GM21390 (cell line): Measurements from ENCODE around the gene PTPRD.
"Not testable (repeated sequence)": the region's sequence is repeated elsewhere in the genome, so short reads cannot be mapped to it uniquely, and the experiment has no call there.

ENCODE experiments used
- ATAC-seq: cut with Tn5 transposase; IDR thresholded peaks from one replicate; pipeline ENCODE4 v1.9.1; 2021; ENCODE audit not compliant: unreplicated experiment

PTPRD gene

DNA sequence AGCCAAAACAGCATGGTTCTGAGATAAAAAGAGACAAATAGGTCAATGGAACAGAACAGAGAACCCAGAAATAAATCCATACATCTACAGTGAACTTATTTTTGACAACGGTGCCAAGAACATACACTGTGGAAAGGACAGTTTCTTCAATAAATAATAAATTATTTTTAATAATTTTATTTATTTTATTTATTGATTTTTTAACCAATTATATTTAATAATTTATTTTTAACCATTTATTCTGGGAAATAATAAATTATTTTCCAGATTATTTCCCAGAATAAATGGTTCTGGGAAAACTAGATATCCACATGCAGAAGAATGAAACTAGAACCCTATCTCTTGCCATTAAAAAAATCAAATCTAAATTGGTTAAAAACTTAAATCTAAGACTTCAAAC is 1669.4 kb downstream of the PTPRD start:
- no peak for ATAC-seq

DNA sequence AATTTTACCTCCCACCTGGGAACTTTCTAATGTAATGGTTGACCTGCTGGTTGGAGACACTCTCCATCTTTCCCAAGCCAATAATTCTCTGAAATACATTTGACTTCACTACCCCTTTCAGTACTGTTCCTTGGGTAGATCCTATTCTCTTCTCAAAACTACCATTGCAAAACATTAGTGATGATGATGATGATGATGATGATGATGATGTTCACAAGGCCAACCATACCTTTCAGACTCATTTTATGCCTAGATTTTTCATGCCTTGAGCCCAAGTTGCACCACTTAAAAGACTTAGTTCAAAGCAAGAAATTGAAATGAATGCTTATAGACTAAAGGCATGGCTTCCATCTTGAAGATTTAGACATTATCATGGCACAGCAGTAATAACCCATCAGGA is 1672.2 kb downstream of the PTPRD start:
- ATAC-seq, result no peak

DNA sequence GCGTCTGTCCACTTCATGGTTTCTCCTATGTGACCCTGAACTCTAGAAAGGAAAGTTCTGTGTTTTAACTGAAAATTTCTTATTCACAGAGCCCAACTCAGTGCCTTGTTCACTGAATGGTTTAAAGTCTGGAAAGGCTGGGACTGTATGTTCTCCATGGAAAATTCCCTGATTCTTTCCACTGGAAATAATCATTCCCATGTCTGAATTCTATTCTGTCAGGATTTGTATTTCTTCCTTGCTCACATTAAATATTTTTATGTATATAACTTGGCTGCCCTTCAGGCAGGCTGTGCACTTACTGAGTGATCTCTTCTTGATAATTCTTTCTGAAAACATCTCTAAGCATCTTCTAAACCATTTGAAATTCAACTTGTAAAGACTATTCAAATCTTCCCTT is 1686.3 kb downstream of the PTPRD start:
- no peak for ATAC-seq

DNA sequence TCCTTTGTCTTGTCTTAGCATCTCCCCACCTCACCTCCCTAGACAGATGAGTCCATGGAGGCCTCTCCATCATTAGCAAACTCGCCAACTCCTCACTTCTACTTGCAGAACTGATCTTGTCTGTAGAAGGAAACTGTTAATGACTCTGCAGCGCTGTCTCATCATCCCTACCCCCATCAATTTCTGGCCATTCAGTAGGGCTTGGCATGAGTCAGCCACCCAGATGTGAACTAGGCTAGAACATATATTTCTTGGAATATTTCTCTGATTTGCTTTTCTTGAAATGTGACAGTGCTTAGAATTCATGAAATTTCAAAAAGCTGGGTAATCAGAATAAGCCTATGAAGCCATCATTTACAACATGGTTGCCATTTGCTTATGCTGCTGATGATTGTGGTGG is 1688.2 kb downstream of the PTPRD start:
- no peak for ATAC-seq

DNA sequence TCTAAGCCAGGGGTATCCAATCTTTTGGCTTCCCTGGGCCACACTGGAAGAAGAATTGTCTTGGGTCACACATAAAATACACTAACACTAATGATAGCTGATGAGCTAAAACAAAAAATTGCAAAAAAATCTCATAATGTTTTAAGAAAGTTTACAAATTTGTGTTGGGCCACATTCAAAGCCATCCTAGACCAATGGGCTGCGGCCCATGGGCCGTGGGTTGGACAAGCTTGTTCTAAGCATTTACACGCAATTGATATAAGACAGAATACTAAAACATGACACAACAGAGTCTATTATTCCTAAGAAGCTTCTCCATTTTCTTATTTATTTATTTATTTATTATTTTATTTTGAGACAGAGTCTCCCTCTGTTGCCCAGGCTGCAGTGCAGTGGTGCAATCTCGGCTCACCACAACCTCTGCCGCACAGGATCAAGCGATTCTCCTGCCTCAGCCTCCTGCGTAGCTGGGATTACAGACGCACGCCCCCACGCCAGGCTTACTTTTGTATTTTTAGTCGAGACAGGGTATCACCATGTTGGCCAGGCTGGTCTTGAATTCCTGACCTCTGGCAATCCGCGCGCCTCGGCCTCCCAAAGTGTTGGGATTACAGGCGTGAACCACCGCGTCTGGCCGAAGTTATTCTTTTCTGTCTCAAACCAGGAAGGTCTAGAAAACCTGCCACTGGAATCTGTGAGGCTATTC is 1692.2 kb downstream of the PTPRD start:
- ATAC-seq, result not testable (repeated sequence)

DNA sequence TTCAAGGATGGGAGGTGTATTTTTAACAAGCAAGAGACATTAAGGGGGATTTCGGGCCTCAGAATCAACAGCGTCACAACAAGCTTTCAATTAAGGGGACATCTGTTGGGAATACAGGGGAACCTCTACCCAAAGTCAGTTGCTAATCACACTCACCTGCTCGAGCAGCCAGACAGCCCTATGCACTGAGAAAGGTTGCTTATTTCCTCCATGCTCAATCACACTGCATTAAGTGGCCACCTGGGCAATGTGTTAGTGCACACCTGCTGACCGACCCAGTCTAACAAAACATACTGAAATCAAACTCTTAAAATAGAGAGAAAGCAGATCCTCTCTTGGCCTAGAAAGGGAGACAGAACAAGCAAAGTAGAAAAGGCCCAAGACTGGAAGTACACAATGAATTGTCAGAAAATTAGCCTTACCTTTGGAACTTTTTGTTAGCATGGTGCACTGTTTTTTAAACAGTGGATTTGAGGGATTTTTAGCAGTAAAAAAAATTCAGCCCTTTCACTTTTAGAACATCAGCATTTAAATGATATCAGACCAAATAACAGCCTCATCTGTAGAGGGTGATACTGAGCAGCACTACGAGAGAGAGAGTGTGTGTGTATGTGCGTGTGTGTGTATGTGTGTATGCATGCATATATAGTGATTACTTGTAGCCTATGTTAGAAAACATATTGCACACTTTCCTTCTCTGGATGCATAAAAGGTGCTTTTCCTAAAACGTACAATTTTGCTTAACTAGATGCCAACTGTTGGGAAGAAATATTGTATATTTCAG is 1694.7 kb downstream of the PTPRD start:
- no peak for ATAC-seq

DNA sequence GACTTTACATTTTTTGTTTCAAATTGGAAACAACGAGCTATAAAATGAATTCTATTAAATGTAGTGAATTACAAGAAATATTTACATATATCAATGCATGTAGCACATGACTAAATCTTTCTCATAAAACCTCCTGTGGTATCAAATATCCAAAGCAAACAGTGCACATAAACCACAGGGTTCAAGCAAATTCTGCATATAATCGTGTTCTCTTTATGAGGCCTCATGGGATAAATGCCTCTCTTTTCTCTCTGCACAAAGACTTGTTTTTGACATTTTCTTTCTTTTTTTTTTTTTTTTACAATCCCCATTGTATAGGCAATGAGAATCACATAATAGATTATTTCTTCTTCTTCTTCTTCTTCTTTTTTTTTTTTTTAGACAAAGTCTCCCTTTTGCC is 1696.0 kb downstream of the PTPRD start:
- ATAC-seq, result no peak

DNA sequence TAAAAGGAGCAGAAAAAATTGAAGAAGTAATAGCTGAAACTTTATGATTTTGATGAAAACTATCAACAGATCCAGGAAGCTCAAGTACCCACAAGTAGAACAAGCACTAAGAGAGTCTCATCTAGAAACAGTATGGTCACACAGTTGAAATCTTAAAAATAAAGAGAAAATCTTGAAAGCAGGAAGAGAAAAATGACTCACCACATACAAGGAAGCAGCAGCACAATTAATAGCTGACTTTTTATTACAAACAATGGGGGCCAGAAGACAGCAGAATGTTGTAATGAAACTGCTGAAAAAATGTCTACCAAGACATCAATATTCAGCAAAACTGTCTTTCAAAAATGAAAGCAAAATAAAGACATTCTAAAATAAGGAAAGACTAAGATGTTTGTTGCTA is 1704.9 kb downstream of the PTPRD start:
- ATAC-seq, result no peak

DNA sequence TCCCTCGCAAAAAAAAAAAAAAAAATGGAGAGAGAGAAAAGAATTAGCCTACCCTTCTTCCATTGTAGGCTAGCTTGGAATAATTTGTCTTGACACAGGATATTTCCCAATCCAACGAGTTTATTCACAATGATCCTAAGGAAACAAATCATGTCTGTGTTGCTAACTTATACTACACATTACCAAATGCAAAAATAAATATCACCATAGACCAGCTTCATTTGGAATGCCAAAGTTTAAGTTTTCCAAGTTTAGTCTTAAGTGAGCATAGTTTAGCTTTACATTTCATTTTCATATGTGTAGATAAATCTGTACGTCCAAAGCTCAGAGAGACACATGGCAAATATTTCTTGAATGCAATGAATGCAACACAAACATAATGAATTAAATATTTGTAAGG is 1707.1 kb downstream of the PTPRD start:
- ATAC-seq, result no peak

DNA sequence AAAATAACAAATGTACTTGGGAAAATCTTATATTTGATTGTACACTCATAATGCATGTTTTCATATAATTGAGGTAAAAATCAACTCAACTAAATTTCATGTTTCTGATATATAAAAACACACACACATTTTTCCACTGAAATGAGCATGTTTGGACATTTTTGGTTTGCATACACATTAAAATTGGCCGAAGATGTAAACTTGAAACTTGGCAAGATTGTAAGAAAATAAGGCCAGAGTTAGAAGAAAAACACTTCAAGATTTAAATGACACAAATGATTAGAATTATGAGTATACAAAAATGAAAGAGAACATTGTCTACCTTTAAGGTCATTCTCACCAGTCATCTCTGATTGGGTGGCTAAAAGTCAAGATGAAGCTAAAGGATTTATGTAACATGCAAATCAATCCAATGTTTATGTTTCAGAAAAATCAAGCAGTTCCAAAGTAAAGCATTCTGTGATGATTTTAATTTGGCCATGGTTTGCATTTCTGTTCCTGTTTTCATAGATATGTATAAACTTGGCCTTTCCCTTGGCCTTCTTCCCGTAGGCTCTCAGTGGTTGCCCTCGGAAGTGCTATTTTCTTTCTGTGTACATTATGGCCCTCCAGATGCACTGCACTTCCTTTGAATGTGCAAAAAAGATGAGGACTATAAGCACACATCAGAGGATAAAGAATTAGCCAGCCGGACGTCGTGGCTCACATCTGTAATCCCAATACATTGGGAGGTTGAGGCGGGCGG is 1707.9 kb downstream of the PTPRD start:
- no peak for ATAC-seq

DNA sequence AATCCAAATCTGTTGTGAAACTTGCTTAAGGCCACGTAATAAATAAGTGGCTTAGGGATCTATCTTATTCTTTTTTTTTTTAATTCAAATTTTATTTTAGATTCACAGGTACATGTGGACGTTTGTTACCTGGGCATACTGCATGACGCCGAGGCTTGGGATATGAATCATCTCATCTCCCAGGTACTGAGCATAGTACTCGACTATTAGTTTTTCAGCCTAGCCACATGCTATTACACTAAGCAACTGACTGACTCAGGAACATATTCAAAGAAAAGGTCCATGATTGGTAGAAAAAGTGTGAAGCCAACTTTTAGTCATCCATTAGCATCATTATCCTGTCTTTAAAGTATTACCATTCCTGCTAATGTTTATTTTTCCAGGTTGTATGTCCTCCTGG is 1709.7 kb downstream of the PTPRD start:
- ATAC-seq, result no peak

DNA sequence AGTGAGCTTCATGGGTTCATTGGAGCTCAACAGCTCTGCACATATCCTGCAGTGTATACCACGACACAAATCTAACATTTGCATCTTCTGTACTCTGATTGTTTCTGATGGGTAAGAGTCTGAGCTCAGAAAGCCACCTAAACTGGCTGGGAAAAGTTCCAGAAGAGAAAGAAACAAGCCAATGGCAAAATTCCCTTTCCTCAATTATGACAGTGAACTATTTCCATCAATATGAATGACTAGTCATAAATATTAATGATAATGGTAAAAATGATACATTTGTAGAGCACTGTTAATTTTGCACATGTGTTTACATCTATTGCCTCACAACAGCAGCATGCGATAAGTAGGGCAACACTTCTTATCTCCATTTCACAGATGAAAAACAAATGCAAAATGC is 1711.7 kb downstream of the PTPRD start:
- no peak for ATAC-seq

DNA sequence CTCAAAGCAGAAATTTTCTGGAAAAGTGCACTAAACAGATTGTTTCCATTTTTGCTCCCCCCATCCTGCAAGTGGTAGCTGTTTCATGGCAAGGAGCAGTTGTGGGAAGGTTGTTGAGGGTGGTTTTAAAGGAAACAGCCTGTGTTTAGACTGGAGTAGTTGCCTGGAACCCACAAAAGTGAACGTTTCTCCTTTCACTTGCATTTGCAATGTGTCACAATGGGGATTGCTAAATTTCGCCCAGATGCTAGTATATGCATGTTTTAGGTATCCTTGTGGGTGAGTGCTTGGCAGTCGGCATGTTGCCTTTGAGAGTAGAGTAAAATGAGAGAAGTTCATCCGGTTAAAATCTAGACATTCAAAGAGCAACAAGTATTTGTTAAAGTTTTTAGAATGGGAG is 1713.3 kb downstream of the PTPRD start:
- ATAC-seq, result no peak

DNA sequence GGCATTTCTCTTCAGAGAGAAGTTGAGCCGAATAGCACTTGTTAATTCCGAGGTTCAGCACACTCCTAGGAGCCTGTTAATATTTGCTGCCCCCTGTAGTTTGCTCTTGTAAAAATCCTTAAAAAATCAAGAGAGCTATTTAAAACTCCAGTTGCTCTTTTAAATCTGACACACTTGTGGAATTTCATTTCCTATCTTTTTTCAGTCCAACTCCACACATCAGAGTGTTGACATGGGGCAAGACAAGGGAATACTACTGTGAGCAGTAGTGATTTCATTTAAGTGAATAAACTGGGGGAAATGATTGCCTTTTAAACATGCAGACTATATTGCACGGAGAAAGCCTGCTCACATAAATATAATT is 1717.0 kb downstream of the PTPRD start:
- no peak for ATAC-seq

DNA sequence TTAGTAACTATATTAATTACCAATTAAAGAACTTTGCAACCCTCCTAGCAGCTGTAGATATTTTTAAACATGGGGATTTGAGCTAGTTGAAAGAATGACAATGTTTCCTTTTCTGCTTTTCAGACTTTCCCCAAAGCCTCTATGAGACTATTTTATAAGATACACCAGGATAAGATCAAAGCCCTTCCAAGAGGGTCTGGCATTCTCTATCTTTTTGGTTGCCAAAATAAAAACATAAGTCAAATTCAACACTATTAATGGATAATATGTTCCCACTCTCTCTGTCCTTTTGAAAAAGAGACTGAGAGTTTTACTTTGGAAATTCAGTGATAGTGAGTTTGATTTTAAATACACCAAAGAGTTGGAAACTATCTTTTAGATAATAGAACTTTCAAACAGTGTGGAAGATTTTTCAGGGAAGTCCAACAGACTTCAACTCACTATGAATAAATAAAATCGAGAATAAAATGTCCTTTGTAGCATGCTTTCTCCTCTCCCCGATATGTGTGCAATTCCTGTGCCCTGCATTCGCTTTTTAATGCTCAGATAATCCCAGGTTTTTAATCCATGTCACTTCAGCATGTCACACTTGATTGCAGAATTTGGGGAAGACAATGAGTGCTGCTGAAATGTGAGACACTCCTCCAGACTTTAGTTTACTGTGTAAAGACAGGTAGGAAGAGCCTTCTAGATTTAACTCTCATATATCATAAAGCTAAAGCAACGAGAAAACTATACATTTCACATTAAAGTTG is 1717.5 kb downstream of the PTPRD start:
- ATAC-seq, result no peak

DNA sequence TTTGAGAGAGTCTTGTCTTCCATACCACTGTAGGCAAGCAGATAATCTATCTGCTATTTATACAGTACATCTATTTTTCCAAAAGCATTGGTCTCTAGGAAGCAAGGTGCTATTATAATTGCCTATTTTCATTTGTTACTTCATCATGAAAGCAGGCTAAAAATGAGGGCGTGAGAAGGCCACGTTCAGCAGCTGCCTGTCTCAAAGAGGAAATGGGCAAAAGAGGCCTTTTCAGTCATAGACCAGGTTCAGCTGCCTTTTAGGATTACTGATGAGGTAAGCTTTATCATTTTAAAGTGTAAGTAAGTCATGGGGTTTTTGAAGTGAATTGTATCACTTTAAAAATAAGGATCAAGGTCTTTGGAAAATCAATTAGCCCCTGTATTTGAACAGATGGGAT is 1722.1 kb downstream of the PTPRD start:
- ATAC-seq, result no peak

DNA sequence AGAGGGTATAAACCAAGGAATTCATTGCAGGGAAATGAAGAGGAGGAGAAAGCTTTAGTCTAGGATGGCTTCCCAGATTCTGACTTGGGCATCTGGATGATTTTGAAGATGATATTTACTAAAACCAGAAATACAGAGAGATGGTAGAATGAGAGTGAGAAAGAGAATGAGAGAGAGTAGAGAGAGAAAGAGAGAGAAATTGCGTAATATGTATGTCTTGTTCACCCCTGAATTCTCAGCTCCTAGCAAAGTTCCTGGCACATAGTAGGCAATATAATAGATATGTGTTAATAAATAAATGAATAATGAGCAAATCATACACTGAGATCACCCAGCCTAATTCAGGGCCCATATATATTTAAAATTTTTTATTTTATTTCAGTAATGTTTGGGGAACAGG is 1723.7 kb downstream of the PTPRD start:
- ATAC-seq, result no peak

DNA sequence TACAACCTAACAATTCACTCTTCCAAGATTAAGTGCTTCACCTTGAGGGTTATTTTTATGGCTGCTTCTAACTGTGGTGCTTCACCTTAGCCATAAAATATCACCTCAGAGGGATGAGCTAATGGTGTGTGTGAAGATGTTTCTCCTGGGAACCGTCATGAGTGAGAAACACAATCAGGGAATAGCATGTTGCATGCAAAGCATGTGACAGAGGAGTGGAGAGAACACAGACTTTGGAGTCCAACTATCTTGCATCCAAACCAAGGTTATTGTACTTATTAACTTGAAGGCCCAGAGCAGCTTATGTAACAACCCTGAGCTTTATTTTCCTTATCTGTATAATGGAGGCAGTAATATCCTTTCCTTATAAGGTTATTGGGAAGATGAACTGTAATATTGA is 1724.2 kb downstream of the PTPRD start:
- ATAC-seq, result no peak

DNA sequence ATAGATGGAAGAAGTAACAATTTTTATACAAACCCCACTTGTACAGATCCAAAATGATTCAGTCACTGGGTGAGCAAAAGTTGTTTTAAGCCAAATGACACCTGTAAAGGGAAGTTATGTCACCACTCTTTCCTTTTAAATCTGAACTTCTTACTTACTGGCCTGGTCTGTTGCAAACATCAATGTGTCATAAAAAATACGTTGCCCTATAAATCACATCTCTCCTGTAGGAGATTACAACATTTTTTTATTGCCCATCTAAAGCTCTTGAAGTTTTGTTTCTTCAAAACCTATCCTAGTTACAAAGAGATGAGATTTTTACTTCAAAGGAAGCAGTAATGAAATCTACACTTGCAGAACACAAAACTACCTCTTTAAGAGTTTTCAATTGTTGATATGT is 1725.4 kb downstream of the PTPRD start:
- ATAC-seq, result no peak

DNA sequence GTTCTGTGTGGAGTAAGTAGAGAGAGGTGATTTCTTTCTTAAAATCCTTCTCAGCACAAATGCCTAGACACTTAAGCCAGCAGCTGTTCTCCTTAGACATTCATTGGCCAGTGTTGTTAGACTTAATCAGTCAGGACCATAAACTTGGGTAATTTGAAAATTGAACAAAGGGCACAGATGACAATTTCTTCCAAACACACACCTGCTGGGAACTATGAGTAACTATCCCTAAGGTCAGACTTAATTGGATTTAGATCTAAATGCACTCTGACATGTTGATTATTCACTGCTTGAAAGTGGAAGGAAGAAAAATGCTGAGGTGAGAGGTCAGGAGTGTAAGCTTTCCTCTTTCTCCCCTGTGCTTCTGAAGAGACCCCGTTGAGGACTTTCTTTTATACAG is 1729.5 kb downstream of the PTPRD start:
- ATAC-seq, result no peak

DNA sequence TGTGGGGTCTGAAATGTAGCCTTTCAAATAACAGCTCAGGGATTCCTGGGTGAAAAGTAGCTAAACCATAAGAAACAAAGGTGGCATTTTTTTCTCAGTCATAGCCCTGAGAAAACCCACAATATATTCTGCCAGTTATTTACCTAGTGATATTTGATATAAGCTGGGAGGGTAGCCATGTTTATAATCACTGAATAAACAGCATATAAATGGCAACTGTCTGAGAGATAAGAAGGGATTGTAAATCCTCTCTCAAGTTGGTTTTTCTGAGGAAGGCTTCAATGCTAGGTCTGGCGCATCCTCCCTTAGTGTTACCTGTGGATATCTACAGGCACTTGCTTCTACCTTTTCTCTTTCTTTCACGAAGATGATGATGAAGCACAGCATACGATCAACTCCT is 1732.7 kb downstream of the PTPRD start:
- no peak for ATAC-seq
